B cell (primary cell): ENCODE measurements around the gene KCNF1. TPM values are rescaled to one million over a fixed set of nuclear protein-coding genes. Genes with fewer than 3 reads are reported as not detected.

Source experiments
- ATAC-seq: fragments of 200-7000 bp; cut with Tn5 transposase; one replicate; pipeline ENCODE4 v1.10.0; 2021; ENCODE audit warnings: low read depth, mild to moderate bottlenecking, moderate number of reproducible peaks, moderate library complexity
- CTCF ChIA-PET: fragments of 350-600 bp; sonication (Branson Sonifier 250); formaldehyde crosslinking; loops from one replicate; lab custom pipeline; 2021; ENCODE audit warnings: antibody characterized with exemption, inconsistent platforms; lab: Charles Lee
- POLR2A ChIA-PET: fragments of 350-600 bp; sonication (Branson Sonifier 250); formaldehyde crosslinking; loops from one replicate; lab custom pipeline; 2021; ENCODE audit warnings: antibody characterized with exemption; lab: Charles Lee
- DNase-seq: peaks from one replicate; pipeline ENCODE4 v3.0.0; 2013
- H2AFZ ChIP-seq: 2 replicates; pipeline ENCODE4 v1.6.1; 2012; ENCODE audit warnings: mild to moderate bottlenecking, low read depth, low read length; ENCODE audit not compliant: insufficient read depth, poor library complexity, severe bottlenecking
- H3K27ac ChIP-seq, 2 donors: 1 replicate in 1 of 2; 2 replicates in 1 of 2; pipeline ENCODE4 v1.5.1; 2012 to 2013; ENCODE audit warnings: low read length in 2 of 2, mild to moderate bottlenecking in 2 of 2, moderate library complexity in 1 of 2
- H3K27me3 ChIP-seq, 4 experiments: fragments of 200-600 bp in 1 of 4; sonication (generic) in 1 of 4; replicated peaks in 1 of 4; 1 replicate in 2 of 4; 2 replicates in 2 of 4; pipeline versions ENCODE4 v1.6.1 to v1.7.0; 2013 to 2016; ENCODE audit warnings: low read length in 3 of 4, mild to moderate bottlenecking in 2 of 4, mixed read lengths in 1 of 4, moderate library complexity in 1 of 4; ENCODE audit not compliant: insufficient read depth in 4 of 4, control insufficient read depth in 3 of 4; ENCODE audit errors: control extremely low read depth in 1 of 4
- H3K36me3 ChIP-seq, 2 experiments: replicated peaks in 1 of 2; 1 replicate in 1 of 2; 2 replicates in 1 of 2; pipeline versions ENCODE4 v1.6.1 to v1.7.1; 2013; ENCODE audit warnings: low read length in 1 of 2; ENCODE audit not compliant: insufficient read depth in 2 of 2, control insufficient read depth in 1 of 2; ENCODE audit errors: control extremely low read depth in 1 of 2, extremely low read depth in 1 of 2
- H3K4me1 ChIP-seq, 2 donors: fragments of 200-600 bp in 1 of 2; sonication (generic) in 1 of 2; 1 replicate in 1 of 2; 2 replicates in 1 of 2; pipeline versions ENCODE4 v1.5.1 to v1.6.1; 2013 to 2017; ENCODE audit warnings: low read length in 2 of 2; ENCODE audit not compliant: control insufficient read depth in 2 of 2, insufficient read depth in 2 of 2
- H3K4me2 ChIP-seq: replicated peaks from 2 replicates; pipeline ENCODE3; 2012; ENCODE audit warnings: mild to moderate bottlenecking, low read depth, low read length; ENCODE audit not compliant: poor library complexity, severe bottlenecking
- H3K4me3 ChIP-seq, 5 experiments: fragments of 200-600 bp in 1 of 5; sonication (generic) in 1 of 5; 1 replicate in 3 of 5; 2 replicates in 2 of 5; pipeline versions ENCODE4 v1.5.1 to v1.7.0; 2011 to 2016; ENCODE audit warnings: low read length in 4 of 5, mild to moderate bottlenecking in 4 of 5, low read depth in 2 of 5, control low read depth in 1 of 5, moderate library complexity in 1 of 5; ENCODE audit not compliant: insufficient read depth in 1 of 5; ENCODE audit errors: control extremely low read depth in 1 of 5, extremely low read depth in 1 of 5
- H3K79me2 ChIP-seq: fragments of 200-600 bp; sonication (generic); one replicate; pipeline ENCODE4 v1.6.0; 2016; ENCODE audit warnings: low read length; ENCODE audit not compliant: control insufficient read depth, insufficient read depth
- H3K9ac ChIP-seq: fragments of 200-600 bp; sonication (generic); 2 replicates; pipeline ENCODE4 v1.6.1; 2017; ENCODE audit warnings: mild to moderate bottlenecking, low read length, moderate library complexity
- H3K9me3 ChIP-seq, 3 donors: one replicate each; pipeline versions ENCODE4 v1.6.1 to v1.7.1; 2013; ENCODE audit warnings: low read length in 2 of 3; ENCODE audit not compliant: control insufficient read depth in 2 of 3, insufficient read depth in 1 of 3; ENCODE audit errors: control extremely low read depth in 1 of 3
- H4K20me1 ChIP-seq: 2 replicates; pipeline ENCODE4 v1.6.0; 2012; ENCODE audit warnings: mild to moderate bottlenecking, low read length; ENCODE audit not compliant: insufficient read depth, control insufficient read depth, poor library complexity, severe bottlenecking
- H3K27ac Mint-ChIP-seq: one replicate; pipeline ENCODE4 v1.8.0; 2021; ENCODE audit warnings: mixed read lengths
- H3K27me3 Mint-ChIP-seq: one replicate; pipeline ENCODE4 v1.8.0; 2021; ENCODE audit warnings: mixed read lengths
- H3K4me1 Mint-ChIP-seq: one replicate; pipeline ENCODE4 v1.8.0; 2021; ENCODE audit warnings: mixed read lengths
- H3K4me3 Mint-ChIP-seq: one replicate; pipeline ENCODE4 v1.8.0; 2021; ENCODE audit warnings: mixed read lengths
- H3K9me3 Mint-ChIP-seq: one replicate; pipeline ENCODE4 v1.8.0; 2022; ENCODE audit warnings: mixed read lengths; ENCODE audit not compliant: insufficient read depth
- CTCF ChIP-seq: fragments of 200-600 bp; IDR thresholded peaks from one replicate; pipeline ENCODE4 v1.8.0; 2022; ENCODE audit warnings: antibody characterized with exemption, mild to moderate bottlenecking
- EZH2 ChIP-seq: IDR thresholded peaks from 2 replicates; pipeline ENCODE4 v1.6.1; 2012; ENCODE audit warnings: borderline replicate concordance, low read depth, mild to moderate bottlenecking, moderate library complexity, low read length; ENCODE audit not compliant: insufficient read depth, poor library complexity, severe bottlenecking
- WGBS: methylation state at CpG from one replicate; pipeline ENCODE4 v1.1.5; 2013; ENCODE audit warnings: missing lambda C conversion rate; ENCODE audit not compliant: insufficient coverage; 5-methylcytosine and 5-hydroxymethylcytosine counted together
- intact Hi-C: fragments of 100-400 bp; cut with micrococcal nuclease; formaldehyde crosslinking; loops from one replicate; pipeline ENCODE4 v1.10.0; 2022
- polyA plus RNA-seq: library from polyadenylated mRNA; depleted of rRNA; stranded (reverse); fragments of >200 nt; gene quantifications from 2 replicates; pipeline ENCODE4 v1.2.3, GENCODE V29; 2012
- total RNA-seq, 2 donors: library from RNA; stranded (reverse); fragments of 120-200 nt in 1 of 2; gene quantifications; 1 replicate in 1 of 2; 2 replicates in 1 of 2; pipeline versions ENCODE4 v1.2.3 to v1.2.4, GENCODE V29; 2013 to 2022

Gene KCNF1
- total and polyA plus RNA-seq, 2 donors (not counting 1 experiment from before 2014, with no cell fraction given) = not detected

- CTCF ChIA-PET = no interaction called here
- 72% methylated on average over 15 of the region's 15 CpGs for WGBS
These were observed 14.6 kb downstream of the KCNF1 start for GRCh38 chr2:10926191-10926820.

More at GRCh38 chr2:10926191-10926820, 14.6 kb downstream of the KCNF1 start:
- Histone ChIP-seq H3K4me2 (no peak overlapping the region), H3K27me3 (peaks cover 0 to 4% (median 0%) of the 10 kb centered on the region in 4 experiments), H3K9me3 (no peaks in the 10 kb centered on the region), H3K27ac (no peak overlapping the region), H3K4me3 (no peak overlapping the region), H3K79me2 (no peaks in the 10 kb centered on the region), H3K9ac (no peak overlapping the region), H2AFZ (no peak overlapping the region), H3K36me3 (no peaks in the 10 kb centered on the region), H3K4me1 (no peaks in the 10 kb centered on the region), H4K20me1 (no peaks in the 10 kb centered on the region)
- no peaks in the 10 kb centered on the region for H3K9me3 Mint-ChIP-seq
- no peak overlapping the region for H3K27ac Mint-ChIP-seq
- DNase-seq (no peak), ATAC-seq (no peak)
- no peaks in the 10 kb centered on the region for H3K4me1 Mint-ChIP-seq
- peaks cover 29% of the 10 kb centered on the region for H3K27me3 Mint-ChIP-seq
- TF ChIP-seq CTCF (no peak), EZH2 (no peak)
- POLR2A ChIA-PET = no interaction called here
- intact Hi-C loops = no loop called here
- no peak overlapping the region for H3K4me3 Mint-ChIP-seq
